ENCODE data around the gene HLA-E.
"Not testable (repeated sequence)": the region's sequence is repeated elsewhere in the genome, so short reads cannot be mapped to it uniquely, and the experiment has no call there.

- TF ChIP-seq POLR2A (IDR thresholded peaks at IDR 0.05; ENCODE audit: low read depth, low read length); TAF1 (IDR thresholded peaks at IDR 0.05; ENCODE audit: low read depth, low read length); SPI1 (IDR thresholded peaks at IDR 0.05; ENCODE audit: low read depth, low read length); POLR2AphosphoS5 (IDR thresholded peaks at IDR 0.05; ENCODE audit: low read depth, low read length); PAX5 (IDR thresholded peaks at IDR 0.05; ENCODE audit: insufficient read depth, low read length, severe bottlenecking): not testable (repeated sequence)
Observed at GRCh38 chr6:30475116-30475515, 14.2 kb upstream of the HLA-E start.
